Stimulated activated CD8-positive, alpha-beta memory T cell treated with anti-CD3 and anti-CD28 coated beads, Interleukin-12 subunit alpha, Interleukin-12 subunit beta, amount 100 ng/mL, for 4 hours (primary cell): ENCODE results near the gene VSX1.

Experiments used
- DNase-seq: peaks from one replicate; pipeline ENCODE4 v3.0.0-alpha.2; 2020; ENCODE audit warnings: low read depth

Gene VSX1

DNA sequence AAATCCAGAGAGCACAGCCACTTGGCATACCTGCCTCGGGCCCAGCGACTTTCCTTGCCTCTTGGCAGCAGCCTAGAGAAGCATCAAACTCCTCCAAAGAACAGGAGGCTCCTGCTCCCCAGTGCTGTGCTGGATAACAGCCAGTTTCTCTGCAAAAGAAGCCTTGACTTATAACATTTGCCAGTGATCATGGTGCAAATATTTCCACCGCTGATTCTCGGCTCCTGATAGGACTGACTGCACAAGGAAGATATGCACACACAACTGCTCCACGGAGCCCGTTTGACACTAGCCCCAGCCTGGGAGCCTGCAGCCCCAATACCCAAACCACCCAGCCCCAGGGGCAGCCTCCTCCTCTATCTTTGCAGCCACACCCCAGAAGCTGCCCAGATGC is 41.5 kb downstream of the VSX1 start:
- DNase-seq, result no peak

DNA sequence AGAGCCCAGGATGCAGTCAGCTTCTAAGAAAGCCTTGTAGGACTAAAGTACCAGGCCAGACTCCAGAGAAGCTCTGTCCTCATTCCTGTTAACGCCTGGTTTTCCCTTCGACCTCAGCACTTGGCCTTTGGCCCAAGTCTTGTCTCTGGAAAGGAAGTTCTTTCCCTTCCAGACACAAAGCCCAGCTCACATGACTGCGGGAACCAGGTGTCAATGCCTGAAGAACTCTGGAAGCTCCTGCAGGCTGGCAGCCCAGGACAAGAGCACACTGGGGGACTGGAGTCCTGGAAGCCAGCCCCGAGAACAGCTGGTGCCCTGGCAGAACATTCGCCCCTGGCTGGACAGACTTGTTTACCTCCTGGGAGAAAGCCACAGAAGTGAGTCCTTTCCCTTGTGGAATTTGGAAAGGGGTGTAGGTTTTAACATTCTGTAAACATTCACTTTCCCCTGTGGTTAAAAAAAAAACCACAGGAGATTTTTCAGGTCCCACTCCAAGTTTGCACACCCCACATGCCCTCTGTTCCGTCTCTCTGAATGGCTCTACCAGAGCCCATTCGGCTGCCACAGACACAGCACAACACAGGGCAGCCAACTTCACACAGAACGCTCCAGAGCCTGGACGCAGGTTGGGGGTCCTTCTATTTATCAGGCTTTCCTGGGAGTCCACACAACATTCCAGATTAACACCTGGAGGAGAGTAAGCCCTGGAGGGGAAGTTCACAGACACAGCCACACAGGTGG is 42.1 kb downstream of the VSX1 start:
- DNase-seq, result no peak

DNA sequence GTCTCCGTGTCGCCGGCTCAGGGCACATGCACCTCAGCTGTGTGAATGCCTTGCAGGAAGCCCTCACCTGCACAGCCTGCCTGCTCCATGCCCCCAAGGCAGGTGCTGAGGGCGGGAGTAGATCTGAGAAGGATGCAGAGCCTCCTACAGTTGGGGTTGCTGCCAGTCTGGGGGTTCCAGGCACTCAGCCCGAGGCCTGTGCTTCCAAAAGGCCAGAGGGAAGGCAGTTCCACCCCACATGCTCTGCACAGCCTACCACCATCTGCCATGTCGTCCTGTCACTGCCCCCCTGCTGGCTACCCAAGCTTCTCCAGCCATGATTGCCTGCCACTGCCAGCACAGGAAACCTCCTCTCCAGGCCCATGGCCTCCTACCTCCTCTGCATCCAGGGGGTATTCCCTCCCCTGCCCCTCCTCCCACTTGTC is 43.3 kb downstream of the VSX1 start:
- DNase-seq, result no peak

DNA sequence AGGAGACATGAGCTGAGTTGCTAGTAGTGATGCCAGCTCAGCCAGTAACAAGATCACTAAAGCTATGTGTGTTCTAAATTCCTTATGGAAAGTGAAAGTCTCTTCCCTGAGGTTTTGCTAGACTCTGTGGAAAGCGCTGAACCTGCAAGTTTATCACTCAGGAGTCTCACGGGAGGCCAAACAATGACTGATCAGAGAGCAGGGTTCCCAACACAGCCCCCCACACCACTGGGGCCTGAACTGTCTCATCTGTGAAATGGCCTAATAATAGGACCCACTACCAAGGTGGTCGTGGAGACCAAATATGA is 43.9 kb downstream of the VSX1 start:
- DNase-seq, result no peak

DNA sequence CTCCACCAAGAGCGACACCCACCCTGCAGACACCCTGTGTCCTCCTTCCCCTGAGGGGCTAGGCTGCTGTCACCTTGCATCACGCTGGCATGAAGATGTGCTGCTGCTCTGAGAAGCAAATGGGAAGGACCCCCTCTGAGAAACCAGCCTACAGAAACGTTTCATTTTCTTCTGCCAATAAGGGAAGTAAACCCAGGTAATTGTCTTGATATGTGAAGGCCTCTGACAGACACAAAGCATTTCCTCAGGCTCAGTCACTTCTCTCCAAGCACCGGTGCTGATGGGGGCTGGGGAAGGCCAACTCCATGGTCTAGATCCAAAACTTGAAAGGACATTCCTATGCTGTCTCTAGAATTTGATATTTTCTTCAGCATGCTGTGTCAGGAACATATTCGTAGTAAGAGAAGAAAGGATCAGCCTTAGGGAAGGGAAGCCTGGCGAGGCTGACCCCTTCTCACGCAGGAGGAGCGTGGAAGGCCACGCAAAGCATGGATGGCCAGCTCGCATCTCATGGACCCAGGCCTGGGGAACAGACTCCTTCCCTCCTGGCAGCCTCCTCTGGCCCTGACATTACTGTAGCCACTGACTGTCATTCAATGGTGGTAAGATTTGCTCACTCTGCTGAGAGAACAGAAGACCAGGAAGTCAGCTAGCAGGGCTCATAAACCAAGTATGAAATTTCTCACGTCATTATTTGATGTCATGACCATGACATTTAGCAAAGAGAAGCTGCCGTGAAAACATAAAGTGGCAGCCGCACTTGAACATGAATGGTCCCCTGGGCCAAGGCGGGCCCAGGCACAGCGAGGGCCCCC is 44.4 kb downstream of the VSX1 start:
- no peak for DNase-seq

DNA sequence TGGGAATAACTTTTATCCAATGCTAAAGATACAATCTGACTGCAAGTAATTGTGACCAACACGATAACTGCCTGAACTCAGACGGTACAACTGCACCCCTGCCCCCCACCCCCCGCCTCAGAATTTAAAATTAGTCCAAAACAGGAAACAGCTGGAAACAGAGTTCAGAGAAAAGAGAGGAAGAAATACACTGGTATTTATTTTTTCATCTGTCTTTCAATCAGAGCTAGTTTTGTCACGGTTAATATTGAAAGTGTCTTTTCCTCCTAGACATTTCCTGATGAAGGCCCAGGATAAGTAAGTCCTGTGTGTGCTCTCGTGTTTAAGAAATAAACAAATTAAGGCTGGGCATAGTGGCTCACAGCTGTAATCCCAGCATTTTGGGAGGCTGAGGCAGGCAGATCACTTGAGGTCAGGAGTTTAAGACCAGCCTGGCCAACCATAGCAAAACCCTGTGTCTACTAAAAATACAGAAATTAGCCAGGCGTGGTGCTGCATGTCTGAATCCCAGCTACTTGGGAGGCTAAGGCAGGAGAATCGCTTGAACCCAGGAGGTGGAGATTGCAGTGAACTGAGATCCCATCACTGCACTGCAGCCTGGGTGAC is 45.5 kb downstream of the VSX1 start:
- no peak for DNase-seq

DNA sequence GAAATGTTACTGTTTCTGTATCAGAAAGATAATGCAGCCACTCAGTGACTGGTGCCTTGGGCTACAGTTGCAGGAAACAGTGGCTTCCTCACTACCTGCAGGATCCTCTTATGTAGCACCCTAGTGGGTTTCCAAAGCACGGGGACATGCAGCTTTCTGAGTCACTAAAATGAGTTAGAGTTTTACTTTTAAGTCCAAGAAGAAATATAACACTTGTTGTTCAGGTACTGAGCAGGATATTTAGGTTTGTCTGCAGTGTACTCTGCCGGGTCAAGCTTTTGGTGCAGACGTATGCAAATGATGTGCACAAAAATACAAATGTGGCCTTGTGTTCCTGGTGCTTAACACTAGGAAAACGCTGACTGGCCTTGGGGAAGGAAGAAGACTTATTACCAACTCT is 46.0 kb downstream of the VSX1 start:
- DNase-seq, result no peak

DNA sequence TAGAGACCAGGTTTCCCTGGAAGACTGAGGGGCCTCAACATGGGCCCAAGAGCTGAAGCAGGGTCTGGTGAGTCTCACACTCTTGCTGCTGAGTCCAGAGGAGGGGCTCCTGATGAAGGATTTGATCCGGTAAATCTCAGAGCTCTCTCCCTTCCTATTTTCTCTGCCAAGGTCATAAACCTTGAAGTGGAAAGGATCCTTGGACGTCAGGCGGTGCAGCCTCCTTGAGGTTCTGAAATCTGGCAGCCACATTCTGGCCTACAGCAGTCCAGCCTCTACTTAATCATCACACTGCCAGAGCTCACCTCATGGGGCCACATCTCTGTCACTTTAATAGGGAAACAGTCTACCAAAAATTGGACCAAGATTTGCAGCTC is 48.0 kb downstream of the VSX1 start:
- DNase-seq, result no peak

DNA sequence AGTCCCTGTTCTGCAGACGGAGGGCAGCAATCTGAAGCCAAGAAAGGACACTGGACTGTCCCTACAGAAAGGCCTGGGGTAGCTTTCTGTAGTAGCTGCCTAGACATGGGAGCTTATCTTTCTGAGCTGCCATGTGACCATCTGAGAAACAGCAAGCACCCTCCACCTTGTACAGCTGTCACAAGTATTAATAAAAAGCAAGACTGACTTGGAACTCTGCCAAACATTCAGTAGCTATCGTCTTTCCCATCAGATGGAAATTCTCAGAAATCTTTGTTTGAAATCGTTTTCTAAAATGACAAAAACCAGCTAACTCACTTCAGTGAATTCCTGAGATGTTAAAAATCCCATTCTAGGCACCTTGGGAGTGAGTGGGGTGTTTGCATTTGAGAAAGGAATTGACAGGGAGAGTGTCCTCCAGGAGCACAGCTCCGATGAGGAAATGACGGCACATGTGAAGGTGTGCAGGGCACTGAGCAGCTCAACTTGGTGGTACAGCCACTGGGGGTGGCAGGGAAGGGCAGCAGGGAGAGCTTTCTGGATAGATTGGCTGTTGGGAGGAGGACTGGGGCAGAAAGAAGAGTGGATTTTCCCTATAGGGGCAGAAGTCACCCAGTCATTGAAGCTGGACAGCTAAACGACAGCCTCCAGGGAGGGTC is 48.5 kb downstream of the VSX1 start:
- no peak for DNase-seq

DNA sequence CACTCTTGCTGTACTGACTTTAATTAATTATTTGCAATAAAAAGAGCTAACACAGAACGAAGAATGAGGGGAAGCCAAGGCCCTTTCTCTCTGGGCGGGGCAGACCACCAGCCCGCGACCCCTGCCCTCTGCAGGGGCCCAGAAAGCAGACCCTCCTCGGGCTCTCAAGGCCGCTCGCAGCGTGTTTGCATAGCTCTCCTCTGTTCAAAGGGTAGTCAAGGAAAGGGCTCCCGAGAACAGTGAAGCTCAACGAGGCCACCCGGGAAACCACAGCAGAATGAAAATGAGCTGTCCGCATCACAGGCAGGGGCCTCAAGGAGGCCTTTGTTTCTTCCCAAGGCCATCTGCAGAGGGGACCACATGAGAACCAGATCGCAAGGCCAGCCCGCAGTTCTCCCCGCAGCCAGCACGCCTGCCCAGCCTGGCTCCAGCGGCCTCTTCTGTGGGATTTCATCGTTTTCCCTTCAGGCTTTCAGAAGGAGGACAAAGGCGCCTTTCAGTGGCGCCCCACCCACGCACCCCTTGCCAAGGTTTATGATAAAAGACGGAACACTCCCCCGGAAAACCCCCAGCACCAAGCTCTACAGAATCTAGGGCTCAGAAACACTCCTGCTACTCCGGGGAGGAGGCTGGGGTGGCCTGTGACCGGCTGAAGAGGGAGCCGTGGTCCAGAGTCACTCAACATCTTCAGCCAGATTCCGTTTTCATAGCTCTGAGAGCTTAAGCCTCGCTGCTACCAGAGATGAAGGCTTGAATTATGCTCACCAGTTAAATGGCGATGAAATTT is 49.3 kb downstream of the VSX1 start:
- no peak for DNase-seq

DNA sequence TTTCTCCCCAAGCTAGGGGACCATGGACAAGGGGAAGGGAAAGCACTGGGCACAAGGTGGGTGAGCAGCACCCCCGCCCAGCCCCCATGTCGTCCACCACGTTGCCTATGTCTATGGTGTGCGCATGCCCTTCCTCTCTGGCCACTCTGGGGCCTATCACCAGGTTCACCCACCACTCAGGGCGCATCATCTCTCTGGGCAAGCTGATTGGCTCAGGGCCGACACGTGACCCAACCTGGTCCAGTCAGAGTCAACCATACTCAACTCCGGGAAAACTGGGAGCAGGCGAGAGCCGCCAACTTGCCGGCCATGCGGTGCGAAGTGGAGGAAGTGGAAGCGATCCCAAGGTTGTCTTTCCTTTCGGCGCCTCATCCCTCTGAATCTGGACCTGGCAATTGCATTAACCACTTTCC is 49.9 kb downstream of the VSX1 start:
- no peak for DNase-seq

DNA sequence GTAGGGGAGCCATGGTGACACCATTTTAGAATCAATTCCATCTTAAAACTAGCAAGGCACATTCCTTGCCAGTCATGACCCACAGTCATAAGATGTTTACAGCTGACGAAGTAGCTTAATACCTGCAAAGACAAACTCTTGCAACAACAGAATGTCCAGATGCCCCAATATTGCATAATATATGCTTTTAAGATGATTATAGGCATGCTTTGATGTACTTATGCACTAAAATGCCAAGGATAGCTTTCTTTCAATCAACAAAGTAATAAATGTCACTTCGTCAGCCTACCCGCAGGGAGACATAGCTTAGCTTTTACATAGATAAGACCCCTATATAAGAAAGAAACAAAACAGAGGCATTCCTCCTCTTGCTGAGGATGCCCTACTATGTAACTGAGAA is 50.7 kb downstream of the VSX1 start:
- DNase-seq, result no peak

DNA sequence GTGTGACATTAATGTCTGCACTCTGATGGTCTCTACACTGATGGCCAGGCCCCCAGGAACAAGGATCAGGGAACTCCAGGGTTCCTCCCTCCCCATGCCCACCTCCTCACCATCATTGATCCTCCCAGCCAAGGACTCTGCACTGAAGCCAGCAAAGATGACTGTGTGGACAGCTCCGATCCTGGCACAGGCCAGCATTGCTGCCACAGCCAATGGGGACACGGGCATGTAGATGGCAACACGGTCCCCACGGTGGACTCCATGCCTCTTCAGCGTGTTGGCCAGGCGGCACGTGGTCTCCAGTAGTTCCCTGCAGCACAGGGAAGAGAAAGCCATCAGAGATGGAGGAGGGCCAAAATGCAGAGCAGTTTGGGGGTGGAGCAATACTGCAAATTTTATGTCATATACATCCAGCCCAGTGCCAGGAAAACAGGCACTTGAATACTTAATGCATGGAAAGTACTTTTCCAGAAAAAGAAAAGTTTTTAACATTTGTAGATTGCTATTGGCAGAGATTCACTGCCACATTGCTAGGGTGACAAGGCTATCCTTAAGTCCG is 51.2 kb downstream of the VSX1 start:
- DNase-seq, result no peak

DNA sequence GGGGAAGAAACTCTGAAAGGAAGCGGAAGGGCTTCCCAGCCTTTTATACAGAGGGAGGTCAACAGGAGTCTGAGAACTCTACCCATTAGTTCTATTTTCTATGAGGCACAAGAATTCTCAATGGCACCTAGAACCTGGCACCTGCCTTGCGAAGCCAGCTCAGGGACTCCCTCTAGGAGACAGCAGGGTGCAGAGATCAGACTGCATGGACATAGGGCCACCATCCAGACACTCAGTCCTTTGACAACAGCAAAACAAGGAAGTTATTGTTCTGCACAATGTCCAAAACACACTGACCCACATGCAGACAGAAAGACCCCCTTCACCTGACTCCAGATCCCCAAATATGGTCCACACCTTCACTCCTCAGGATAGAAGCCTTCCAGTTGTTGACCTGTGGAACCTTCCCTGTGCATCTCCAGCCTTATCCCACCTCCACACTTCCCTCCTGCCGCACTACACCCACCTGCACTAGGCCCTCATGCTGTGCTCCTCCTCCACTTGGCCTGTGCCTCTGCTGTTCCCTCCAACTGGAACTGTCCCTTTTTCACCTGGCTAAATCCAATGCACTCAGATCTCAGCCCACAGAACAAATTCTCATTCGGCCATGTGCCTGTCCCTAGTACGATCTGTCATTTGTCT is 51.8 kb downstream of the VSX1 start:
- no peak for DNase-seq

DNA sequence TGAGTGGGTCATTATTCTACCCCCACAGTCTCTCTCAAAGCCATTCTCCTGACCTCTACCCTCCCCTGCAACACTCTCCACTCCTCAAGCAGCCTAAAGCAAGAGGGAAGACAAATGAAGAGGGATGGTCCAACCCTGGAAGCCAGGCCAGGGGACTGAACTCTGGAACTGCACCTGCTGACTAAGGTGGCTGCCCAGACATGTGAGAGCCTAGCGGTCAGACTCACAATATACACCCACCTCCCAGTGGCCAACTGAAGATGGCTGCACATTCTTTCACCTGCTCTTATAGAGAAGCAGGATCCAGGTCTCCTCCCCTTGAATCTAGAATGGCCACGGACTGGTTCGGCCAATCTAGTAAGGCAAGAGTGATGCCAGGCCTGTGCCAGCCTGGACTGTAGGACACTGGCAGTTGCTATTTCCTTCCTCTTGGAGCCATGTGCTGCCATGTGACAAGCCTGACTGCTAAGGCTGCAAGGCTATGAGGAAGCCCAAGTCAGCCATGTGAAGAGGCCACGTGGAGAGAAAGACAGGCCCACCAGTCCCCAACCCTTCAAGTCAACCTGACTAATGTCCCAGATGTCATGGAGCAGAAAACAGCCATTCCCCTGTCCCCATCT is 55.8 kb downstream of the VSX1 start:
- DNase-seq, result no peak
